MM.1S (cell line): Measurements from ENCODE around the gene PARD6B.
"Not testable (repeated sequence)": the region's sequence is repeated elsewhere in the genome, so short reads cannot be mapped to it uniquely, and the experiment has no call there.

Experiments
- CTCF ChIP-seq: fragments of 300-600 bp; sonication (generic); IDR thresholded peaks from 2 replicates; pipeline ENCODE4 v1.5.1; 2016; ENCODE audit warnings: antibody characterized with exemption, low read length, mixed read lengths
- EZH2 ChIP-seq: fragments of 300-600 bp; sonication (generic); optimal IDR thresholded peaks from 2 replicates; pipeline ENCODE3; 2017; ENCODE audit warnings: low read depth, mild to moderate bottlenecking, antibody characterized with exemption, low read length, mixed read lengths
- EZH2phosphoT487 ChIP-seq: fragments of 300-600 bp; sonication (generic); IDR thresholded peaks from 2 replicates; pipeline ENCODE4 v1.6.1; 2018; ENCODE audit warnings: antibody characterized with exemption, low read length

DNA sequence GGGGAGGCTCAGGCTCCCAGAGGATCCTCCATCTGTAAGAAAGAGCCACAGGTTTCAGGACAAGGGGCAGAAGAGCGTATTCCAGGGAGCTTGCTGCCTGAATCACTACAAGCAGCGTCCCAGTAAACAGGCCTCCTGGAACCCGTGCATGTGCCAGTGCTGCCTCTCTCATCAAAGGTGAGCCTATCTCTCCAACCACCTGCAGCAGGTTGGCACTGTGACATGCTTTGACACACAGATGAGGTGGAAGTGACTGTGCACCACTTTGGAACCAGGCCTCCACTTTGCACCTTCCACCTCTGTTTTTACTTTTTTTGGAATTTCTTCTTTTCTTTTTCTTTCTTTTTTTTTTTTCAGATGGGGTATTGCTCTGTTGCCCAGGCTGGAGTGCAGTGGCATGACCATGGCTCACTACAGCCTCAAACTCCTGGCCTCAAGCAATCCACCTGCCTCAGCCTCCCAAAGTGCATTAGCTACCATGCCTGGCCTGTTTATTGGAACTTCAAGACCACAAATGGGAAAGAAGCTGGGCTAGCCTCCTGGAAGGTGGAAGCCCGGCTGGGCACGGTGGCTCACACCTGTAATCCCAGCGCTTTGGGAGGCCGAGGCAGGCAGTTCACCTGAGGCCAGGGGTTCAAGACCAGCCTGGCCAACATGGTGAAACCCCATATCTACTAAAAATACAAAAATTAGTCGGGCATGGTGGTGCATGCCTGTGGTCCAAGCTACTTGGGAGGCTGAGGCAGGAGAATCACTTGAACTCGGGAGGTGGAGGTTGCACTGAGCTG, 27.5 kb upstream of the PARD6B start:
- not testable (repeated sequence) for TF ChIP-seq CTCF, EZH2, EZH2phosphoT487
